B cell (primary cell): ENCODE results near the gene SMARCD2. TPM values are rescaled to one million over a fixed set of nuclear protein-coding genes. Genes with fewer than 3 reads are reported as not detected.
"Not testable (repeated sequence)": the region's sequence is repeated elsewhere in the genome, so short reads cannot be mapped to it uniquely, and the experiment has no call there.

Experiments
- ATAC-seq: fragments of 200-7000 bp; cut with Tn5 transposase; one replicate; pipeline ENCODE4 v1.10.0; 2021; ENCODE audit warnings: low read depth, mild to moderate bottlenecking, moderate number of reproducible peaks, moderate library complexity
- CTCF ChIA-PET: fragments of 350-600 bp; sonication (Branson Sonifier 250); formaldehyde crosslinking; loops from one replicate; lab custom pipeline; 2021; ENCODE audit warnings: antibody characterized with exemption, inconsistent platforms; lab: Charles Lee
- POLR2A ChIA-PET: fragments of 350-600 bp; sonication (Branson Sonifier 250); formaldehyde crosslinking; loops from one replicate; lab custom pipeline; 2021; ENCODE audit warnings: antibody characterized with exemption; lab: Charles Lee
- DNase-seq: peaks from one replicate; pipeline ENCODE4 v3.0.0; 2013
- H2AFZ ChIP-seq: 2 replicates; pipeline ENCODE4 v1.6.1; 2012; ENCODE audit warnings: mild to moderate bottlenecking, low read depth, low read length; ENCODE audit not compliant: insufficient read depth, poor library complexity, severe bottlenecking
- H3K27ac ChIP-seq, 2 donors: 1 replicate in 1 of 2; 2 replicates in 1 of 2; pipeline ENCODE4 v1.5.1; 2012 to 2013; ENCODE audit warnings: low read length in 2 of 2, mild to moderate bottlenecking in 2 of 2, moderate library complexity in 1 of 2
- H3K27me3 ChIP-seq, 4 experiments: fragments of 200-600 bp in 1 of 4; sonication (generic) in 1 of 4; replicated peaks in 1 of 4; 1 replicate in 2 of 4; 2 replicates in 2 of 4; pipeline versions ENCODE4 v1.6.1 to v1.7.0; 2013 to 2016; ENCODE audit warnings: low read length in 3 of 4, mild to moderate bottlenecking in 2 of 4, mixed read lengths in 1 of 4, moderate library complexity in 1 of 4; ENCODE audit not compliant: insufficient read depth in 4 of 4, control insufficient read depth in 3 of 4; ENCODE audit errors: control extremely low read depth in 1 of 4
- H3K36me3 ChIP-seq, 2 experiments: replicated peaks in 1 of 2; 1 replicate in 1 of 2; 2 replicates in 1 of 2; pipeline versions ENCODE4 v1.6.1 to v1.7.1; 2013; ENCODE audit warnings: low read length in 1 of 2; ENCODE audit not compliant: insufficient read depth in 2 of 2, control insufficient read depth in 1 of 2; ENCODE audit errors: control extremely low read depth in 1 of 2, extremely low read depth in 1 of 2
- H3K4me1 ChIP-seq, 2 donors: fragments of 200-600 bp in 1 of 2; sonication (generic) in 1 of 2; 1 replicate in 1 of 2; 2 replicates in 1 of 2; pipeline versions ENCODE4 v1.5.1 to v1.6.1; 2013 to 2017; ENCODE audit warnings: low read length in 2 of 2; ENCODE audit not compliant: control insufficient read depth in 2 of 2, insufficient read depth in 2 of 2
- H3K4me2 ChIP-seq: replicated peaks from 2 replicates; pipeline ENCODE3; 2012; ENCODE audit warnings: mild to moderate bottlenecking, low read depth, low read length; ENCODE audit not compliant: poor library complexity, severe bottlenecking
- H3K4me3 ChIP-seq, 5 experiments: fragments of 200-600 bp in 1 of 5; sonication (generic) in 1 of 5; 1 replicate in 3 of 5; 2 replicates in 2 of 5; pipeline versions ENCODE4 v1.5.1 to v1.7.0; 2011 to 2016; ENCODE audit warnings: low read length in 4 of 5, mild to moderate bottlenecking in 4 of 5, low read depth in 2 of 5, control low read depth in 1 of 5, moderate library complexity in 1 of 5; ENCODE audit not compliant: insufficient read depth in 1 of 5; ENCODE audit errors: control extremely low read depth in 1 of 5, extremely low read depth in 1 of 5
- H3K79me2 ChIP-seq: fragments of 200-600 bp; sonication (generic); one replicate; pipeline ENCODE4 v1.6.0; 2016; ENCODE audit warnings: low read length; ENCODE audit not compliant: control insufficient read depth, insufficient read depth
- H3K9ac ChIP-seq: fragments of 200-600 bp; sonication (generic); 2 replicates; pipeline ENCODE4 v1.6.1; 2017; ENCODE audit warnings: mild to moderate bottlenecking, low read length, moderate library complexity
- H3K9me3 ChIP-seq, 3 donors: one replicate each; pipeline versions ENCODE4 v1.6.1 to v1.7.1; 2013; ENCODE audit warnings: low read length in 2 of 3; ENCODE audit not compliant: control insufficient read depth in 2 of 3, insufficient read depth in 1 of 3; ENCODE audit errors: control extremely low read depth in 1 of 3
- H4K20me1 ChIP-seq: 2 replicates; pipeline ENCODE4 v1.6.0; 2012; ENCODE audit warnings: mild to moderate bottlenecking, low read length; ENCODE audit not compliant: insufficient read depth, control insufficient read depth, poor library complexity, severe bottlenecking
- H3K27ac Mint-ChIP-seq: one replicate; pipeline ENCODE4 v1.8.0; 2021; ENCODE audit warnings: mixed read lengths
- H3K27me3 Mint-ChIP-seq: one replicate; pipeline ENCODE4 v1.8.0; 2021; ENCODE audit warnings: mixed read lengths
- H3K4me1 Mint-ChIP-seq: one replicate; pipeline ENCODE4 v1.8.0; 2021; ENCODE audit warnings: mixed read lengths
- H3K4me3 Mint-ChIP-seq: one replicate; pipeline ENCODE4 v1.8.0; 2021; ENCODE audit warnings: mixed read lengths
- H3K9me3 Mint-ChIP-seq: one replicate; pipeline ENCODE4 v1.8.0; 2022; ENCODE audit warnings: mixed read lengths; ENCODE audit not compliant: insufficient read depth
- EZH2 ChIP-seq: IDR thresholded peaks from 2 replicates; pipeline ENCODE4 v1.6.1; 2012; ENCODE audit warnings: borderline replicate concordance, low read depth, mild to moderate bottlenecking, moderate library complexity, low read length; ENCODE audit not compliant: insufficient read depth, poor library complexity, severe bottlenecking
- WGBS: methylation state at CpG from one replicate; pipeline ENCODE4 v1.1.5; 2013; ENCODE audit warnings: missing lambda C conversion rate; ENCODE audit not compliant: insufficient coverage; 5-methylcytosine and 5-hydroxymethylcytosine counted together
- intact Hi-C: fragments of 100-400 bp; cut with micrococcal nuclease; formaldehyde crosslinking; loops from one replicate; pipeline ENCODE4 v1.10.0; 2022
- polyA plus RNA-seq: library from polyadenylated mRNA; depleted of rRNA; stranded (reverse); fragments of >200 nt; gene quantifications from 2 replicates; pipeline ENCODE4 v1.2.3, GENCODE V29; 2012
- total RNA-seq, 2 donors: library from RNA; stranded (reverse); fragments of 120-200 nt in 1 of 2; gene quantifications; 1 replicate in 1 of 2; 2 replicates in 1 of 2; pipeline versions ENCODE4 v1.2.3 to v1.2.4, GENCODE V29; 2013 to 2022
- TF ChIP-seq, protein P1 (sequence below): fragments of 200-600 bp; IDR thresholded peaks from one replicate; pipeline ENCODE4 v1.8.0; 2022; ENCODE audit warnings: antibody characterized with exemption, mild to moderate bottlenecking

Gene SMARCD2
- total and polyA plus RNA-seq, 2 donors (not counting 1 experiment from before 2014, with no cell fraction given), result 60.6 to 124 TPM

DNA sequence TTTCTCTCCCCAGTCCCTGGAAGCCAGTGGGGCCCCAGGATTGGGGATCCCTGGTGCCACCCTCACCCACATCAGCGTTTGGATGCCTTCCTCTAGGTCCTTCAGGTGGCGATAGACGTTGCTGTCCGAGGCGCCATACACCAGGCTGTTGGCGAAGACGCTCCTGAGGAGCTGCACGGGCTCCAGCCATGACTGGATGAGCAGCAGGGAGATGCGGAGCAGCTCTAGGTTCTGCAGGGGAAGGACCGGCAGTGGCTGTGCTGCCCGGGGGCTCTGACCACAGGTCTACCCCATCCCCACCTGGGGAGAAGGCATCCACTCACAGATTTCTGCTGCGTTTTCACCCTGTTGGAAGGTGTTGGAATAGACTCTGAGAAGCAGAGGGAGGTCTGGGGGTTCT, 38.2 kb upstream of the SMARCD2 start:
- DNase-seq (no peak), ATAC-seq (no peak)
- H4K20me1 ChIP-seq, result no peaks in the 10 kb centered on the region
- no peaks in the 10 kb centered on the region for H3K4me1 ChIP-seq
- TF ChIP-seq EZH2, result no peak
- TF ChIP-seq, protein P1, sequence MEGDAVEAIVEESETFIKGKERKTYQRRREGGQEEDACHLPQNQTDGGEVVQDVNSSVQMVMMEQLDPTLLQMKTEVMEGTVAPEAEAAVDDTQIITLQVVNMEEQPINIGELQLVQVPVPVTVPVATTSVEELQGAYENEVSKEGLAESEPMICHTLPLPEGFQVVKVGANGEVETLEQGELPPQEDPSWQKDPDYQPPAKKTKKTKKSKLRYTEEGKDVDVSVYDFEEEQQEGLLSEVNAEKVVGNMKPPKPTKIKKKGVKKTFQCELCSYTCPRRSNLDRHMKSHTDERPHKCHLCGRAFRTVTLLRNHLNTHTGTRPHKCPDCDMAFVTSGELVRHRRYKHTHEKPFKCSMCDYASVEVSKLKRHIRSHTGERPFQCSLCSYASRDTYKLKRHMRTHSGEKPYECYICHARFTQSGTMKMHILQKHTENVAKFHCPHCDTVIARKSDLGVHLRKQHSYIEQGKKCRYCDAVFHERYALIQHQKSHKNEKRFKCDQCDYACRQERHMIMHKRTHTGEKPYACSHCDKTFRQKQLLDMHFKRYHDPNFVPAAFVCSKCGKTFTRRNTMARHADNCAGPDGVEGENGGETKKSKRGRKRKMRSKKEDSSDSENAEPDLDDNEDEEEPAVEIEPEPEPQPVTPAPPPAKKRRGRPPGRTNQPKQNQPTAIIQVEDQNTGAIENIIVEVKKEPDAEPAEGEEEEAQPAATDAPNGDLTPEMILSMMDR, result no peak
- H3K4me1 Mint-ChIP-seq, result peaks cover 10% of the 10 kb centered on the region
- H3K27me3 ChIP-seq, result peaks cover 0 to 3% (median 0%) of the 10 kb centered on the region in 4 experiments
- 88% methylated on average over 10 of the region's 12 CpGs for WGBS
- H3K4me3 ChIP-seq, result no peak overlapping the region
- no peak overlapping the region for H3K4me3 Mint-ChIP-seq
- intact Hi-C loops, result no loop called here
- ChIA-PET CTCF (interaction anchor here (0.7 to 1.1 kb wide), 2 partner anchors 38 to 828 kb away, joined by 5 to 6 read pairs; partner anchors contain the start of gene GH1), POLR2A (no interaction called here)
- no peaks in the 10 kb centered on the region for H3K9me3 Mint-ChIP-seq
- peaks cover 3% of the 10 kb centered on the region for H3K27me3 Mint-ChIP-seq
- H2AFZ ChIP-seq, result no peak overlapping the region
- H3K36me3 ChIP-seq, result no peaks in the 10 kb centered on the region
- H3K27ac Mint-ChIP-seq, result no peak overlapping the region
- no peak overlapping the region for H3K27ac ChIP-seq
- no peak overlapping the region for H3K9ac ChIP-seq
- H3K9me3 ChIP-seq, result no peaks in the 10 kb centered on the region
- no peak overlapping the region for H3K4me2 ChIP-seq
- no peaks in the 10 kb centered on the region for H3K79me2 ChIP-seq

DNA sequence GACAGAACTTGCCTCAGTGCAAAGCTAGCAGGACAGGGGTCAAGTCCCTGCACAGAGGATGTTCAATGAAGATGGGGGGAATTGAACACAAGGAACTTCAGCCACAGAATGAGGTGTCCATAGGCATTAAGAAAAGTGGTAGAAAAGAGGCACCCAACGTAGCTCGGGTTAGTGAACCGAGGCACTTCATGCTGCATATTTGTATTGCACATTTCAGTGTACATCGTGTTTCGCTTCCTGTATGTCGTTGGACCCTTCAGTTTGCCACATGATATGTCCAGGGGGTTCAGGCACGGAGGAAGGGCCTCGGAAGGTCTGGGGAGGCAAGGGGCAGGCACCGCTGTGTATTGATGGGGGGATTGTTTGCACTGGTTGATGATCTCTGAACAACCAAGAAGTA, 35.9 kb upstream of the SMARCD2 start:
- H3K27ac ChIP-seq, H3K4me3 ChIP-seq, H3K9me3 ChIP-seq, H3K9me3 Mint-ChIP-seq, H3K27me3 ChIP-seq, POLR2A ChIA-PET, H3K27me3 Mint-ChIP-seq, H3K4me2 ChIP-seq, H3K79me2 ChIP-seq, H2AFZ ChIP-seq, intact Hi-C loops, H3K9ac ChIP-seq, H3K36me3 ChIP-seq, DNase-seq, H3K4me1 ChIP-seq, H4K20me1 ChIP-seq: not testable (repeated sequence)
- CTCF ChIA-PET, result interaction anchor here (0.6 to 2.1 kb wide), 2 partner anchors 13 to 24 kb away, joined by 3 to 10 read pairs; no protein-coding TSS in a partner anchor
- Mint-ChIP-seq H3K27ac (peak overlapping the region; percentile 44), H3K4me3 (peak overlapping the region; percentile 47), H3K4me1 (peaks cover 10% of the 10 kb centered on the region)
- peak; percentile 35 for ATAC-seq
- whole genome bisulfite sequencing, result 49% methylated on average over 6 of the region's 9 CpGs

DNA sequence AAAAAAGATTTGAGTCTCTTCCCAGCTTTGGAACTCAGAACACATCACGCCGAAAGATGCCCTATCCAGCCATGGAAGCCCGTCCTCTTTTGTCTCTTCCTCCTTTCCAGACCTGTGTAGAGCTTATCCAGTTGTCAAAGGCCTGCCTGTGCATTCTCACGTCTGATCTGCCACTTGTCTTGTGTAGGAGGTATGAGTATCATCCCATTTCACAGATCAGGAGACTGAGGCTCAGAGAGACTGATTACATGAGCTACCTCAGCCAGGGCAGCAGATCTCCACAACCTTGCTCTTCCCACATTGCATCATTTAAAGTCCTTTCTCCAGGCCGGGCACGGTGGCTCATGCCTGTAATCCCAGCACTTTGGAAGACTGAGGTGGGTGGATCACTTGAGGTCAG, 32.2 kb upstream of the SMARCD2 start:
- H3K27me3 Mint-ChIP-seq, H3K9me3 Mint-ChIP-seq, H2AFZ ChIP-seq, CTCF ChIA-PET, H3K27ac Mint-ChIP-seq, intact Hi-C loops, H3K9ac ChIP-seq, POLR2A ChIA-PET, H3K27ac ChIP-seq, H3K4me3 Mint-ChIP-seq, H3K4me2 ChIP-seq, H3K9me3 ChIP-seq, ATAC-seq, H3K4me1 ChIP-seq, H3K27me3 ChIP-seq, DNase-seq, H3K4me3 ChIP-seq, H3K36me3 ChIP-seq, H4K20me1 ChIP-seq, H3K79me2 ChIP-seq: not testable (repeated sequence)
- no CpG with 5 or more reads among the region's 6 CpGs for WGBS
- H3K4me1 Mint-ChIP-seq, result peaks cover 10% of the 10 kb centered on the region
